WI38 (cell line): ENCODE measurements around the gene PSTPIP2.

Source experiments
- H3K4me3 ChIP-seq: 2 replicates; pipeline ENCODE4 v1.5.1; 2011; ENCODE audit warnings: low read depth, mild to moderate bottlenecking, control low read depth, low read length
- CTCF ChIP-seq: IDR thresholded peaks from 2 replicates; pipeline ENCODE4 v1.5.1; 2012; ENCODE audit warnings: low read depth, mild to moderate bottlenecking, control low read depth, low read length

PSTPIP2 gene

GRCh38 chr18:45991788-45992187, 80.3 kb downstream of the PSTPIP2 start:
- H3K4me3 ChIP-seq = no peak overlapping the region
- TF ChIP-seq CTCF = no peak

GRCh38 chr18:45984546-45985235, 87.4 kb downstream of the PSTPIP2 start:
- no peak for TF ChIP-seq CTCF
- no peak overlapping the region for H3K4me3 ChIP-seq

- H3K4me3 ChIP-seq = no peak overlapping the region
- TF ChIP-seq CTCF = no peak
Observed at GRCh38 chr18:45981821-45982220, 90.2 kb downstream of the PSTPIP2 start.

- no peak overlapping the region for H3K4me3 ChIP-seq
- TF ChIP-seq CTCF = no peak
Observed at GRCh38 chr18:45980229-45980628, 91.8 kb downstream of the PSTPIP2 start.

GRCh38 chr18:45978084-45978483, 94.0 kb downstream of the PSTPIP2 start:
- TF ChIP-seq CTCF = no peak
- H3K4me3 ChIP-seq = no peak overlapping the region

GRCh38 chr18:45976974-45977373, 95.1 kb downstream of the PSTPIP2 start:
- H3K4me3 ChIP-seq = no peak overlapping the region
- TF ChIP-seq CTCF = no peak

- no peak overlapping the region for H3K4me3 ChIP-seq
- no peak for TF ChIP-seq CTCF
Observed at GRCh38 chr18:45976566-45976965, 95.5 kb downstream of the PSTPIP2 start.
